GM06990 (cell line): ENCODE data around the gene GORASP1.

Experiments
- DNase-seq: peaks from one replicate; pipeline ENCODE4 v3.0.0-alpha.2; 2011; ENCODE audit not compliant: insufficient read length; ENCODE audit errors: extremely low read depth
- H3K27me3 ChIP-seq: replicated peaks from 2 replicates; pipeline ENCODE4 v1.6.0; 2011; ENCODE audit warnings: low read length; ENCODE audit not compliant: control insufficient read depth, insufficient read depth
- H3K36me3 ChIP-seq: 2 replicates; pipeline ENCODE4 v1.5.1; 2011; ENCODE audit warnings: low read length; ENCODE audit not compliant: control insufficient read depth, insufficient read depth
- H3K4me3 ChIP-seq: replicated peaks from 2 replicates; pipeline ENCODE4 v1.5.1; 2011; ENCODE audit warnings: low read depth, mild to moderate bottlenecking, control low read depth, low read length
- TF ChIP-seq, protein P1 (sequence below): IDR thresholded peaks from 2 replicates; pipeline ENCODE4 v1.5.1; 2011; ENCODE audit warnings: low read length, control low read depth, mild to moderate bottlenecking, inconsistent platforms; ENCODE audit not compliant: insufficient read depth, poor library complexity, severe bottlenecking

Gene GORASP1

DNA sequence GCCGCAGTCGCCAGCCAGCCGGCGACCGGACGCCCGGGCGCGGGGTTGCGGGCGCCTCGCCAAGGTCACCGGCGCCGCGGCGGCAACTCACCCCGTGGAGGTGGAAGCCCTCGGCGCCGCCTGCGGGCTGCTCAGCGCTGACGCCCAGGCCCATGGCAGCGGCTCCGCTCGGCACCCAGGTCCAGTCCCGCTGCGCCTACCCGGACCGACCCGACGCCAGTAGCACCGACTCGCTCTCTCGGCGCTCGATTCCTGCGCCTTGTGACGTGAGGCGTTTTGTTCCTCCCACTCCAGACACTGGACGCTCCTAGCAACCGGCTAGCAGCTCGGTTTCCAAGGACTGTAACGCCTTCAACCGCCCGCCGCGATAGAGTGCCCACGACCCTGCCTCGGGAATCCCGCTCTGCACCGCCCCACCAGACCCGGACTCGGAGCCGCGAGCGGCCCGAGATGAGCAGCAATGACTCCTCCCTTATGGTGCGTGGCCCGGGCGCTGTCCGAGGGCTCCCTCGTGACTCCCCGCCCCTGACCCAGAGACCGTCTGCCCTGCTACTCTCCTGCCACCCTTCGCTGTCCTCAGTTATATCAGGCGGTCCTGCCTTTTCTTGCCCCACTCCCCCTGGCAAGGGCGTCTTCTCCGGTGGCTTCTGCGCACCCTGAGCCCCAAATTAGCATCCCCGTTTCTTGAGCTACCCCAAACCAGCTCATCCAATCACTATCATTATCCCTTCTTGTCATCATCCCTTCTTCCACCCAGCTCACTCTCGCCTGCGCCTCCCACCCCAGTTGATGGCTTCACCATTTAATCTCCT is at the start of gene GORASP1, which contains the start of gene TTC21A:
TSS of gene GORASP1 (minus strand) at position 240 of the 812 bp plus-strand sequence. CDS start at position 154, 86 bp downstream.
TSS of gene TTC21A (plus strand) at position 293 of the 812 bp plus-strand sequence. CDS start at position 451, 158 bp downstream.
- H3K27me3 ChIP-seq = no peaks in the 10 kb centered on the region
- H3K36me3 ChIP-seq = no peaks in the 10 kb centered on the region; the same call in 1 of the 2 replicates
- DNase-seq = peak; percentile 70
- H3K4me3 ChIP-seq = peak within 1 kb of the TSS; percentile 86
- TF ChIP-seq, protein P1, sequence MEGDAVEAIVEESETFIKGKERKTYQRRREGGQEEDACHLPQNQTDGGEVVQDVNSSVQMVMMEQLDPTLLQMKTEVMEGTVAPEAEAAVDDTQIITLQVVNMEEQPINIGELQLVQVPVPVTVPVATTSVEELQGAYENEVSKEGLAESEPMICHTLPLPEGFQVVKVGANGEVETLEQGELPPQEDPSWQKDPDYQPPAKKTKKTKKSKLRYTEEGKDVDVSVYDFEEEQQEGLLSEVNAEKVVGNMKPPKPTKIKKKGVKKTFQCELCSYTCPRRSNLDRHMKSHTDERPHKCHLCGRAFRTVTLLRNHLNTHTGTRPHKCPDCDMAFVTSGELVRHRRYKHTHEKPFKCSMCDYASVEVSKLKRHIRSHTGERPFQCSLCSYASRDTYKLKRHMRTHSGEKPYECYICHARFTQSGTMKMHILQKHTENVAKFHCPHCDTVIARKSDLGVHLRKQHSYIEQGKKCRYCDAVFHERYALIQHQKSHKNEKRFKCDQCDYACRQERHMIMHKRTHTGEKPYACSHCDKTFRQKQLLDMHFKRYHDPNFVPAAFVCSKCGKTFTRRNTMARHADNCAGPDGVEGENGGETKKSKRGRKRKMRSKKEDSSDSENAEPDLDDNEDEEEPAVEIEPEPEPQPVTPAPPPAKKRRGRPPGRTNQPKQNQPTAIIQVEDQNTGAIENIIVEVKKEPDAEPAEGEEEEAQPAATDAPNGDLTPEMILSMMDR = no peak

- no peaks in the 10 kb centered on the region for H3K27me3 ChIP-seq
Observed at GRCh38 chr3:39156421-39156820, 49.0 kb upstream of the GORASP1 start.

DNA sequence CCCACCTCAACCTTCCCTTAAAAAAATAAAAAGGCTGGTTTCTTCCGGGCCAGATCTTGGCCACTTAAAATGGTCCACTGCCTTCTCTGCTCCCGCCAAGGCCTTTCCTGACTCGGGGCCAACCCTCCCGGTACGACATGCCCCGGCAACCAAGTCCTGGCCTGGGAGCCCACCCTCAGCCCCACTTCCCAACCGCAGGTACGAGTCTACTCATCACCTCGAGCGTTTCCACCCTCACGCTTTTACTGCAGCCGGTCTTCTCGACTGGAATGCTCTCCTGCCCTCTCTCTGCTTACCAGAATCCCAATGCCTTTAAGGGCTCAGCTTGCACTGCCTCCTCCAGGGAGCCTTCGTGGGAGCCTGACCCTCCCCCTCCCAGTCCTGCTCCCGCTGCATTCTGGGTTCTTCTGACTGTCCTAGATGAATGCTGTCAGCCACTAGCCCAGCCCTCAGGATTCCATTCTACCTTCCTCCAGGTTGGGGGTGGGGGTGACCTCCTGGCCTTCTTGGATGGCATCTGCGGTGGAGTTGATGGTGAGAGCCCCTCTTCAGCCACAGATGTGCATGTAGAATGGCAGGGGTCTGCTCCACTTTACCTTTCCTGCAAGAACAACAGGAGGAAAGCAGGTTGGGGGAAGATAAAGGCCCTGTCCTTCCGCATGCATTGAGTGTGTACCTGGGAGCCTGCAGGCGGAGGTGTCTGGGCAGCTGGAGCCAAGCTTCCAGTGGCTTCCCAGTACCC is 47.0 kb upstream of the GORASP1 start:
- no peaks in the 10 kb centered on the region for H3K27me3 ChIP-seq
- no peak overlapping the region for H3K4me3 ChIP-seq
- TF ChIP-seq, protein P1 = no peak
- no peak for DNase-seq
- no peaks in the 10 kb centered on the region for H3K36me3 ChIP-seq

More at GRCh38 chr3:39156421-39156820, 49.0 kb upstream of the GORASP1 start:
- TF ChIP-seq, protein P1 = no peak
- no peak for DNase-seq
- Histone ChIP-seq H3K4me3 (no peak overlapping the region), H3K36me3 (no peaks in the 10 kb centered on the region)

- no peak for DNase-seq
- peak overlapping the region; percentile 57 for H3K4me3 ChIP-seq
- TF ChIP-seq, protein P1 = no peak
- no peaks in the 10 kb centered on the region for H3K36me3 ChIP-seq
- H3K27me3 ChIP-seq = no peaks in the 10 kb centered on the region
Observed at GRCh38 chr3:39153977-39154279, 46.5 kb upstream of the GORASP1 start.

- TF ChIP-seq, protein P1 = no peak
- H3K27me3 ChIP-seq = no peaks in the 10 kb centered on the region
- peak overlapping the region; percentile 85 for H3K4me3 ChIP-seq
- H3K36me3 ChIP-seq = no peaks in the 10 kb centered on the region
- no peak for DNase-seq
Observed at GRCh38 chr3:39150803-39151631, 43.6 kb upstream of the GORASP1 start.
